SK-N-SH (cell line): ENCODE results near the gene SLC13A1. TPM values are rescaled to one million over a fixed set of nuclear protein-coding genes. Genes with fewer than 3 reads are reported as not detected.
"Not testable (repeated sequence)": the region's sequence is repeated elsewhere in the genome, so short reads cannot be mapped to it uniquely, and the experiment has no call there.

Experiments
- CTCF ChIA-PET: fragments of 300-600, 350-600 bp; formaldehyde crosslinking; extraction: SDS; loops from one replicate; lab custom pipeline; 2021; lab: Yijun Ruan, JAX
- POLR2A ChIA-PET: fragments of 350-600 bp; sonication (Branson Sonifier 250); formaldehyde crosslinking; extraction: SDS; loops from one replicate; lab custom pipeline; 2020; ENCODE audit warnings: antibody characterized with exemption, inconsistent platforms; lab: Yijun Ruan, JAX
- DNase-seq: peaks from one replicate; pipeline ENCODE4 v3.0.0; 2012
- H2AFZ ChIP-seq: fragments of 200-600 bp; sonication (generic); 2 replicates; pipeline ENCODE4 v1.8.1; 2016; ENCODE audit warnings: antibody characterized with exemption, mild to moderate bottlenecking, low read depth
- H3F3A ChIP-seq: fragments of 200-600 bp; sonication (generic); replicated peaks from 2 replicates; pipeline ENCODE3; 2016; ENCODE audit warnings: antibody characterized with exemption, mild to moderate bottlenecking; ENCODE audit not compliant: insufficient read depth
- H3K27ac ChIP-seq, 2 experiments: fragments of 200-500 bp in 1 of 2; fragments of 200-600 bp in 1 of 2; sonication (Bioruptor generic) in 1 of 2; sonication (generic), shearing (Covaris generic) in 1 of 2; 2 replicates each; pipeline versions ENCODE4 v1.5.1 to v1.6.1; 2014 to 2016; ENCODE audit warnings: low read depth in 2 of 2, inconsistent platforms in 1 of 2, low read length in 1 of 2, mild to moderate bottlenecking in 1 of 2, mixed read lengths in 1 of 2
- H3K27me3 ChIP-seq: fragments of 200-600 bp; sonication (generic), shearing (Covaris generic); 2 replicates; pipeline ENCODE4 v1.6.1; 2016; ENCODE audit warnings: mixed run types; ENCODE audit not compliant: insufficient read depth
- H3K36me3 ChIP-seq, 2 experiments: fragments of 200-500 bp in 1 of 2; fragments of 200-600 bp in 1 of 2; sonication (Bioruptor generic) in 1 of 2; sonication (generic) in 1 of 2; replicated peaks in 1 of 2; 2 replicates each; pipeline versions ENCODE3 to v1.5.1; 2014 to 2016; ENCODE audit warnings: low read length in 1 of 2, mild to moderate bottlenecking in 1 of 2; ENCODE audit not compliant: insufficient read depth in 2 of 2, control insufficient read depth in 1 of 2
- H3K4me1 ChIP-seq, 2 experiments: fragments of 200-500 bp in 1 of 2; fragments of 200-600 bp in 1 of 2; sonication (Bioruptor generic) in 1 of 2; sonication (generic), shearing (Covaris generic) in 1 of 2; 2 replicates each; pipeline versions ENCODE4 v1.5.1 to v1.6.1; 2014 to 2016; ENCODE audit warnings: low read depth in 1 of 2, low read length in 1 of 2, mixed run types in 1 of 2; ENCODE audit not compliant: insufficient read depth in 2 of 2, control insufficient read depth in 1 of 2
- H3K4me2 ChIP-seq: fragments of 200-600 bp; sonication (generic), shearing (Covaris generic); 2 replicates; pipeline ENCODE4 v1.6.1; 2017; ENCODE audit warnings: mixed run types
- H3K4me3 ChIP-seq, 2 experiments: fragments of 200-500 bp in 1 of 2; fragments of 200-600 bp in 1 of 2; sonication (Bioruptor generic) in 1 of 2; sonication (generic), shearing (Covaris generic) in 1 of 2; 2 replicates each; pipeline versions ENCODE4 v1.5.1 to v1.8.1; 2014 to 2016; ENCODE audit warnings: low read depth in 2 of 2, inconsistent platforms in 1 of 2, low read length in 1 of 2, mild to moderate bottlenecking in 1 of 2, mixed read lengths in 1 of 2, moderate library complexity in 1 of 2
- H3K79me2 ChIP-seq: fragments of 200-600 bp; sonication (generic); 2 replicates; pipeline ENCODE4 v1.8.1; 2017; ENCODE audit warnings: mild to moderate bottlenecking; ENCODE audit not compliant: insufficient read depth
- H3K9ac ChIP-seq: fragments of 200-600 bp; sonication (generic); 2 replicates; pipeline ENCODE4 v1.6.1; 2017; ENCODE audit warnings: mixed run types
- H3K9me2 ChIP-seq: fragments of 200-600 bp; sonication (generic); 2 replicates; pipeline ENCODE4 v1.6.1; 2017; ENCODE audit warnings: mixed run types
- H3K9me3 ChIP-seq: fragments of 200-600 bp; sonication (generic); 2 replicates; pipeline ENCODE4 v1.6.1; 2017; ENCODE audit warnings: mixed run types, mild to moderate bottlenecking, moderate library complexity
- H4K20me1 ChIP-seq: fragments of 200-600 bp; sonication (generic); 2 replicates; pipeline ENCODE4 v1.6.1; 2017; ENCODE audit warnings: mild to moderate bottlenecking, mixed run types; ENCODE audit not compliant: insufficient read depth
- ELF1 ChIP-seq: IDR thresholded peaks from 2 replicates; pipeline ENCODE4 v1.4.0; 2012
- FOSL2 ChIP-seq: IDR thresholded peaks from 2 replicates; pipeline ENCODE4 v1.4.0; 2012; ENCODE audit warnings: low read depth, mild to moderate bottlenecking, moderate library complexity, borderline replicate concordance
- GABPA ChIP-seq: IDR thresholded peaks from 2 replicates; pipeline ENCODE4 v1.4.0; 2012; ENCODE audit warnings: low read depth, mild to moderate bottlenecking
- GATA2 ChIP-seq: sonication (generic); formaldehyde crosslinking; IDR thresholded peaks from 2 replicates; pipeline ENCODE4 v1.5.0; 2020; ENCODE audit warnings: mild to moderate bottlenecking, missing genetic modification reagents
- IRF3 ChIP-seq: fragments of 150-350 bp; IDR thresholded peaks from 2 replicates; pipeline ENCODE4 v1.6.1; 2016; ENCODE audit warnings: mild to moderate bottlenecking, low read depth, low read length
- MEF2A ChIP-seq: IDR thresholded peaks from 2 replicates; pipeline ENCODE4 v1.4.0; 2012; ENCODE audit warnings: low read depth, borderline replicate concordance
- NFIC ChIP-seq: IDR thresholded peaks from 2 replicates; pipeline ENCODE4 v1.4.0; 2012; ENCODE audit warnings: borderline replicate concordance
- NRF1 ChIP-seq: IDR thresholded peaks from 2 replicates; pipeline ENCODE4 v1.6.1; 2012; ENCODE audit warnings: low read depth, mild to moderate bottlenecking, low read length
- SMC3 ChIP-seq: IDR thresholded peaks from 2 replicates; pipeline ENCODE4 v1.6.1; 2012; ENCODE audit warnings: low read depth, low read length, improper control_type of control experiment
- TAF1 ChIP-seq: IDR thresholded peaks from 2 replicates; pipeline ENCODE4 v1.6.1; 2012; ENCODE audit warnings: low read depth, mild to moderate bottlenecking, low read length, moderate library complexity, borderline replicate concordance
- TCF12 ChIP-seq: IDR thresholded peaks from 2 replicates; pipeline ENCODE4 v1.4.0; 2012
- TEAD4 ChIP-seq: IDR thresholded peaks from 2 replicates; pipeline ENCODE4 v1.4.0; 2012; ENCODE audit warnings: mild to moderate bottlenecking, borderline replicate concordance; ENCODE audit not compliant: insufficient read depth
- WGBS: methylation state at CpG from one replicate; pipeline ENCODE4 v1.1.6; 2017; ENCODE audit warnings: low lambda C conversion rate; 5-methylcytosine and 5-hydroxymethylcytosine counted together
- polyA plus RNA-seq, 3 experiments: library from polyadenylated mRNA; depleted of rRNA; stranded (reverse); fragments of >200 nt; gene quantifications; 2 replicates each; pipeline ENCODE4 v1.2.3, GENCODE V29; 2012

SLC13A1 gene
- polyA plus RNA-seq, 1 of the 3 experiments (the other 2 are of a cell fraction) = not detected

DNA sequence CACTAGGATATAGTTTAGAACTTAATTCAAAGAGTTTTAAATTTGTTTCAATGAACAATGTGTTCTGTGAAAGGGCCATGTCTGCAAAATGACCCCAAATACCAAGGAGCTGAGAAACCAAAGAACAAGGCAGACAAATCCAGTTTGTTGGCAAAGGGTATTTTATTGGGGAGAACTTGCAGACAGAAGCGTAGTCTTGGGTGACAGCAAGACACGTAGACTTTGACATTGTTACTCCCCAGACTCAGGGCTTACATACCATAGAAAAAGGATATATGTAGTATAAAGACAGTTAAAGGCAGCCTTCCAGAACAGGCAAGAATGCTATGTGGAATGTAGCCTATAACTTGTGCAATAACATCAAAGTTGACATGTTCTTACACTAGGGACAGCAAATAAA, 109.3 kb downstream of the SLC13A1 start:
- H2AFZ ChIP-seq = no peak overlapping the region
- H3K9me3 ChIP-seq = no peaks in the 10 kb centered on the region
- H3K9me2 ChIP-seq = no peaks in the 10 kb centered on the region
- DNase-seq = no peak
- H3F3A ChIP-seq = no peaks in the 10 kb centered on the region
- H3K27me3 ChIP-seq = no peaks in the 10 kb centered on the region; the same call in 1 of the 2 replicates
- POLR2A ChIA-PET = no interaction called here
- TF ChIP-seq TEAD4 (no peak), NRF1 (no peak), SMC3 (no peak), GATA2 (CRISPR knock-in tag) (no peak), MEF2A (no peak), NFIC (no peak)
- H3K79me2 ChIP-seq = no peaks in the 10 kb centered on the region
- no peak overlapping the region for H3K27ac ChIP-seq
- no peak overlapping the region for H3K4me3 ChIP-seq
- WGBS = 0% methylated on average over 2 of the region's 2 CpGs
- H3K4me2 ChIP-seq = no peak overlapping the region
- no peaks in the 10 kb centered on the region for H3K36me3 ChIP-seq
- no peaks in the 10 kb centered on the region for H4K20me1 ChIP-seq
- H3K4me1 ChIP-seq = no peaks in the 10 kb centered on the region
- no peak overlapping the region for H3K9ac ChIP-seq
- CTCF ChIA-PET = no interaction called here

- H3K36me3 ChIP-seq, H3K79me2 ChIP-seq, CTCF ChIA-PET, H3K27me3 ChIP-seq, H2AFZ ChIP-seq, H3F3A ChIP-seq, H3K9me3 ChIP-seq, H3K9ac ChIP-seq, H3K9me2 ChIP-seq, H3K4me3 ChIP-seq, DNase-seq, H4K20me1 ChIP-seq, H3K4me1 ChIP-seq, POLR2A ChIA-PET, H3K27ac ChIP-seq, H3K4me2 ChIP-seq: not testable (repeated sequence)
- WGBS = 10% methylated on average over 1 of the region's 1 CpG
Measured at GRCh38 chr7:123086910-123087309, 112.9 kb downstream of the SLC13A1 start.

DNA sequence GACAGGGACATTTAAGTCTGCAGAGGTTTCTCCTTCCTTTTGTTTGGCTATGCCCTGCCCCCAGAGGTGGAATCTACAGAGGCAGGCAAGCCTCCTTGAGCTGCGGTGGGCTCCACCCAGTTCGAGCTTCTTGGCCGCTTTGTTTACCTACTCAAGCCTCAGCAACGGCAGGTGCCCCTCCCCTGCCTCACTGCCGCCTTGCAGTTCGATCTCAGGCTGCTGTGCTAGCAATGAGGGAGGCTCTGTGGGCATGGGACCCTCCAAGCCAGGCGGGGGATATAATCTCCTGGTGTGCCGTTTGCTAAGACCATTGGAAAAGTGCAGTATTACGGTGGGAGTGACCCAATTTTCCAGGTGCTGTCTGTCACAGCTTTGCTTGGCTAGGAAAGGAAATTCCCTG, 114.9 kb downstream of the SLC13A1 start:
- H3K79me2 ChIP-seq, H4K20me1 ChIP-seq, H3K4me3 ChIP-seq, H2AFZ ChIP-seq, POLR2A ChIA-PET, H3F3A ChIP-seq, H3K27ac ChIP-seq, H3K9me2 ChIP-seq, H3K9ac ChIP-seq, DNase-seq, H3K4me2 ChIP-seq, H3K36me3 ChIP-seq, H3K27me3 ChIP-seq, H3K4me1 ChIP-seq, H3K9me3 ChIP-seq: not testable (repeated sequence)
- 6% methylated on average over 9 of the region's 9 CpGs for WGBS
- CTCF ChIA-PET = interaction anchor here (1.4 kb wide), 1 partner anchor 18 kb away, joined by 6 read pairs; no protein-coding TSS in a partner anchor

DNA sequence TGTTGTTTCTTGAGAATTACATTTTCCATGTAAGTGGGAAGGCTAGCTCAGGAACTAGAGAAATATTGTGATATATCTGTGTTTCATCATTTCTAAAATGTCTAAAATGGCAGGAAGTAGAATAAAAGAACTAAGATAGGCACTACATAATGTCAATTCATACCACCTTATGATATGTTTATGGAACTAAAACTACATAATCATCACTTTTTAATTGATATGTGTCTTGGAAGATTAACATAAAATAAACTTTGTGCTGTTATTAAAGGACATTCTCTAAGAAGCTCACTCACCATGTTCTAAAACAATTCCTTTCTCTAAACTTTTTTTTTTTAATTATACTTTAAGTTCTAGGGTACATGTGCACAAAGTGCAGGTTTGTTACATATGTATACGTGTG, 120.7 kb downstream of the SLC13A1 start:
- Histone ChIP-seq H3K36me3 (no peaks in the 10 kb centered on the region), H3K27me3 (no peaks in the 10 kb centered on the region), H3K9me3 (no peaks in the 10 kb centered on the region), H3F3A (no peaks in the 10 kb centered on the region), H3K4me2 (no peak overlapping the region), H2AFZ (no peak overlapping the region), H3K4me1 (no peaks in the 10 kb centered on the region), H3K79me2 (no peaks in the 10 kb centered on the region), H3K9ac (no peak overlapping the region), H3K4me3 (no peak overlapping the region), H3K9me2 (no peaks in the 10 kb centered on the region), H4K20me1 (no peaks in the 10 kb centered on the region), H3K27ac (no peak overlapping the region)
- POLR2A ChIA-PET = no interaction called here
- TF ChIP-seq NFIC = no peak
- TF ChIP-seq TAF1 = no peak
- no peak for TF ChIP-seq TCF12
- TF ChIP-seq ELF1 = no peak
- no peak for TF ChIP-seq IRF3
- no peak for TF ChIP-seq GABPA
- TF ChIP-seq FOSL2 = no peak
- CTCF ChIA-PET = interaction anchor here (0.9 to 1.2 kb wide), 2 partner anchors 9 to 25 kb away, joined by 3 read pairs; no protein-coding TSS in a partner anchor
- no peak for DNase-seq
- WGBS = 11% methylated on average over 1 of the region's 1 CpG
